Activated naive CD4-positive, alpha-beta T cell treated with anti-CD3 and anti-CD28 coated beads, Interleukin-2, amount 50 U/mL, for 24 hours (primary cell): ENCODE results near the gene TTC24.
"Not testable (repeated sequence)": the region's sequence is repeated elsewhere in the genome, so short reads cannot be mapped to it uniquely, and the experiment has no call there.

Source experiments
- H3K27ac Mint-ChIP-seq: one replicate; pipeline ENCODE4 v1.8.0; 2021; ENCODE audit warnings: mild to moderate bottlenecking, mixed read lengths
- H3K27me3 Mint-ChIP-seq: one replicate; pipeline ENCODE4 v1.8.0; 2021; ENCODE audit warnings: mixed read lengths
- H3K36me3 Mint-ChIP-seq: one replicate; pipeline ENCODE4 v1.8.0; 2021; ENCODE audit warnings: mixed read lengths
- H3K4me1 Mint-ChIP-seq: one replicate; pipeline ENCODE4 v1.8.0; 2021; ENCODE audit warnings: mixed read lengths
- H3K4me3 Mint-ChIP-seq: one replicate; pipeline ENCODE4 v1.8.0; 2021; ENCODE audit warnings: mild to moderate bottlenecking, mixed read lengths
- H3K9me3 Mint-ChIP-seq: one replicate; pipeline ENCODE4 v1.8.0; 2021; ENCODE audit warnings: mixed read lengths

TTC24 gene

GRCh38 chr1:156571919-156572662 is 7.4 kb upstream of the TTC24 start, which contains the start of gene IQGAP3:
Gene IQGAP3, minus strand, starts transcription at chr1:156572565. Its CDS starts 36 bp downstream, at chr1:156572529.
- Mint-ChIP-seq H3K27ac (peak within 1 kb of the TSS; percentile 62), H3K4me3 (peak within 1 kb of the TSS; percentile 83), H3K9me3 (no peaks in the 10 kb centered on the region), H3K4me1 (peaks cover 22% of the 10 kb centered on the region), H3K27me3 (peaks cover 20% of the 10 kb centered on the region), H3K36me3 (no peaks in the 10 kb centered on the region)

- Mint-ChIP-seq H3K4me1 (peaks cover 22% of the 10 kb centered on the region), H3K36me3 (no peaks in the 10 kb centered on the region), H3K27ac (peak overlapping the region; percentile 31), H3K9me3 (no peaks in the 10 kb centered on the region), H3K4me3 (peak overlapping the region; percentile 83), H3K27me3 (peaks cover 20% of the 10 kb centered on the region)
Observed at GRCh38 chr1:156572663-156573018, 6.9 kb upstream of the TTC24 start.

- Mint-ChIP-seq H3K27ac (no peak overlapping the region), H3K4me3 (no peak overlapping the region)
Observed at GRCh38 chr1:156574039-156574633, 5.4 kb upstream of the TTC24 start.

GRCh38 chr1:156577550-156577949 is 2.0 kb upstream of the TTC24 start:
- Mint-ChIP-seq H3K27ac (peak overlapping the region; percentile 1), H3K4me3 (no peak overlapping the region), H3K27me3 (peaks cover 7% of the 10 kb centered on the region), H3K36me3 (no peaks in the 10 kb centered on the region), H3K9me3 (no peaks in the 10 kb centered on the region), H3K4me1 (peaks cover 21% of the 10 kb centered on the region)

More at GRCh38 chr1:156574039-156574633, 5.4 kb upstream of the TTC24 start:
- Mint-ChIP-seq H3K36me3 (no peaks in the 10 kb centered on the region), H3K27me3 (peaks cover 20% of the 10 kb centered on the region), H3K9me3 (no peaks in the 10 kb centered on the region), H3K4me1 (peaks cover 22% of the 10 kb centered on the region)

GRCh38 chr1:156578055-156578454 is 1.5 kb upstream of the TTC24 start:
- Mint-ChIP-seq H3K4me1 (peaks cover 21% of the 10 kb centered on the region), H3K9me3 (no peaks in the 10 kb centered on the region), H3K27ac (no peak overlapping the region), H3K27me3 (peaks cover 2% of the 10 kb centered on the region), H3K4me3 (no peak overlapping the region), H3K36me3 (no peaks in the 10 kb centered on the region)

- Mint-ChIP-seq H3K4me1 (peaks cover 28% of the 10 kb centered on the region), H3K27me3 (no peaks in the 10 kb centered on the region), H3K9me3 (no peaks in the 10 kb centered on the region), H3K36me3 (no peaks in the 10 kb centered on the region), H3K27ac (peak overlapping the region; percentile 98), H3K4me3 (peak overlapping the region; percentile 87)
Observed at GRCh38 chr1:156581661-156582387, 2.3 kb downstream of the TTC24 start.

- peak overlapping the region; percentile 98 for H3K27ac Mint-ChIP-seq
- H3K4me1 Mint-ChIP-seq, result peaks cover 28% of the 10 kb centered on the region
- H3K4me3 Mint-ChIP-seq, result peak overlapping the region; percentile 87
- H3K36me3 Mint-ChIP-seq, result no peaks in the 10 kb centered on the region
- no peaks in the 10 kb centered on the region for H3K27me3 Mint-ChIP-seq
- no peaks in the 10 kb centered on the region for H3K9me3 Mint-ChIP-seq
Observed at GRCh38 chr1:156582388-156583017, 3.0 kb downstream of the TTC24 start.

- H3K4me1 Mint-ChIP-seq, result peaks cover 28% of the 10 kb centered on the region
- H3K9me3 Mint-ChIP-seq, result no peaks in the 10 kb centered on the region
- H3K27me3 Mint-ChIP-seq, result no peaks in the 10 kb centered on the region
- H3K4me3 Mint-ChIP-seq, result peak overlapping the region; percentile 59
- no peak overlapping the region for H3K27ac Mint-ChIP-seq
- H3K36me3 Mint-ChIP-seq, result no peaks in the 10 kb centered on the region
Observed at GRCh38 chr1:156583821-156584622, 4.5 kb downstream of the TTC24 start.

- Mint-ChIP-seq H3K9me3 (no peaks in the 10 kb centered on the region), H3K4me3 (no peak overlapping the region), H3K27me3 (no peaks in the 10 kb centered on the region), H3K36me3 (no peaks in the 10 kb centered on the region), H3K4me1 (peaks cover 28% of the 10 kb centered on the region), H3K27ac (no peak overlapping the region)
Observed at GRCh38 chr1:156584813-156585212, 5.3 kb downstream of the TTC24 start.

- no peak overlapping the region for H3K27ac Mint-ChIP-seq
- peaks cover 31% of the 10 kb centered on the region for H3K4me1 Mint-ChIP-seq
- H3K36me3 Mint-ChIP-seq, result no peaks in the 10 kb centered on the region
Observed at GRCh38 chr1:156586323-156586722, 6.8 kb downstream of the TTC24 start.

GRCh38 chr1:156586892-156587477 is 7.5 kb downstream of the TTC24 start:
- no peaks in the 10 kb centered on the region for H3K9me3 Mint-ChIP-seq
- no peak overlapping the region for H3K27ac Mint-ChIP-seq
- peaks cover 27% of the 10 kb centered on the region for H3K4me1 Mint-ChIP-seq
- H3K27me3 Mint-ChIP-seq, result no peaks in the 10 kb centered on the region
- no peak overlapping the region for H3K4me3 Mint-ChIP-seq
- H3K36me3 Mint-ChIP-seq, result no peaks in the 10 kb centered on the region

More at GRCh38 chr1:156586323-156586722, 6.8 kb downstream of the TTC24 start:
- H3K9me3 Mint-ChIP-seq, result no peaks in the 10 kb centered on the region
- H3K4me3 Mint-ChIP-seq, result no peak overlapping the region
- H3K27me3 Mint-ChIP-seq, result no peaks in the 10 kb centered on the region

GRCh38 chr1:156587927-156588326 is 8.4 kb downstream of the TTC24 start:
- H3K4me1 Mint-ChIP-seq, result peaks cover 23% of the 10 kb centered on the region
- not testable (repeated sequence) for H3K36me3 Mint-ChIP-seq, H3K9me3 Mint-ChIP-seq, H3K4me3 Mint-ChIP-seq, H3K27me3 Mint-ChIP-seq, H3K27ac Mint-ChIP-seq

- H3K4me1 Mint-ChIP-seq, result peaks cover 17% of the 10 kb centered on the region
Observed at GRCh38 chr1:156589546-156589945, 10.0 kb downstream of the TTC24 start.

GRCh38 chr1:156590326-156591180 is 11.0 kb downstream of the TTC24 start:
- H3K9me3 Mint-ChIP-seq, result no peaks in the 10 kb centered on the region
- peaks cover 27% of the 10 kb centered on the region for H3K4me1 Mint-ChIP-seq
- H3K36me3 Mint-ChIP-seq, result peaks cover 6% of the 10 kb centered on the region
- H3K27ac Mint-ChIP-seq, result no peak overlapping the region
- peak overlapping the region; percentile 88 for H3K4me3 Mint-ChIP-seq
- H3K27me3 Mint-ChIP-seq, result no peaks in the 10 kb centered on the region

More at GRCh38 chr1:156589546-156589945, 10.0 kb downstream of the TTC24 start:
- Mint-ChIP-seq H3K9me3 (no peaks in the 10 kb centered on the region), H3K4me3 (no peak overlapping the region), H3K27ac (no peak overlapping the region), H3K36me3 (no peaks in the 10 kb centered on the region), H3K27me3 (no peaks in the 10 kb centered on the region)
